DND-41 (cell line): ENCODE results near the gene KHDC4.
A peak's percentile ranks its signal among the peaks of the same experiment; 100 is the strongest.

Source experiments
- ATAC-seq: fragments of 200-7000 bp; cut with Tn5 transposase; 3 replicates; pipeline ENCODE4 v1.9.1; 2021; ENCODE audit warnings: low read depth; ENCODE audit not compliant: insufficient read depth
- DNase-seq: peaks from one replicate; pipeline ENCODE4 v3.0.0-alpha.2; 2020
- H2AFZ ChIP-seq: 2 replicates; pipeline ENCODE4 v1.6.0; 2012; ENCODE audit warnings: low read depth, low read length
- H3K27ac ChIP-seq: 2 replicates; pipeline ENCODE4 v1.5.1; 2012; ENCODE audit warnings: low read length, inconsistent platforms
- H3K27me3 ChIP-seq: fragments of 200-600 bp; sonication (generic); 2 replicates; pipeline ENCODE4 v1.6.0; 2012; ENCODE audit warnings: low read length, mild to moderate bottlenecking, inconsistent platforms; ENCODE audit not compliant: insufficient read depth, poor library complexity
- H3K36me3 ChIP-seq: 2 replicates; pipeline ENCODE4 v1.5.1; 2012; ENCODE audit warnings: low read length, inconsistent platforms; ENCODE audit not compliant: insufficient read depth
- H3K4me1 ChIP-seq: 2 replicates; pipeline ENCODE4 v1.5.1; 2012; ENCODE audit warnings: mild to moderate bottlenecking, low read length; ENCODE audit not compliant: insufficient read depth
- H3K4me2 ChIP-seq: 2 replicates; pipeline ENCODE4 v1.6.0; 2012; ENCODE audit warnings: mild to moderate bottlenecking, moderate library complexity, low read length, inconsistent platforms; ENCODE audit not compliant: insufficient read depth
- H3K4me3 ChIP-seq, 2 experiments: fragments of 200-600 bp in 1 of 2; shearing (Covaris generic) in 1 of 2; 2 replicates each; pipeline ENCODE4 v1.5.1; 2012 to 2016; ENCODE audit warnings: inconsistent platforms in 2 of 2, low read length in 2 of 2, mild to moderate bottlenecking in 2 of 2, low read depth in 1 of 2, moderate library complexity in 1 of 2
- H3K79me2 ChIP-seq: 2 replicates; pipeline ENCODE4 v1.6.0; 2012; ENCODE audit warnings: low read length, inconsistent platforms; ENCODE audit not compliant: insufficient read depth
- H3K9ac ChIP-seq: 2 replicates; pipeline ENCODE4 v1.6.0; 2012; ENCODE audit warnings: low read depth, mild to moderate bottlenecking, inconsistent platforms, low read length, moderate library complexity
- H3K9me3 ChIP-seq: 2 replicates; pipeline ENCODE4 v1.5.1; 2012; ENCODE audit warnings: low read length, moderate library complexity, mild to moderate bottlenecking, inconsistent platforms; ENCODE audit not compliant: insufficient read depth, severe bottlenecking
- H4K20me1 ChIP-seq: 2 replicates; pipeline ENCODE4 v1.6.0; 2012; ENCODE audit warnings: low read length; ENCODE audit not compliant: insufficient read depth
- CTCF ChIP-seq: IDR thresholded peaks from 2 replicates; pipeline ENCODE4 v1.5.1; 2012; ENCODE audit warnings: borderline replicate concordance, low read length, moderate library complexity, mild to moderate bottlenecking; ENCODE audit not compliant: poor library complexity, severe bottlenecking; ENCODE audit errors: extremely low read depth
- EZH2 ChIP-seq: IDR thresholded peaks from 3 replicates; pipeline ENCODE4 v1.6.1; 2012; ENCODE audit warnings: borderline replicate concordance, low read depth, mild to moderate bottlenecking, moderate library complexity, low read length, inconsistent platforms; ENCODE audit not compliant: severe bottlenecking

Gene KHDC4

GRCh38 chr1:155913969-155914757 is 20.1 kb downstream of the KHDC4 start:
- DNase-seq (no peak), ATAC-seq (no peak)
- H3K4me3 ChIP-seq, result no peak overlapping the region
- H3K9ac ChIP-seq, result no peak overlapping the region
- no peak for TF ChIP-seq EZH2
- TF ChIP-seq CTCF, result no peak
- no peaks in the 10 kb centered on the region for H3K27me3 ChIP-seq
- peaks cover 25% of the 10 kb centered on the region for H3K4me1 ChIP-seq
- no peaks in the 10 kb centered on the region for H4K20me1 ChIP-seq
- H3K79me2 ChIP-seq, result peaks cover 20% of the 10 kb centered on the region
- H3K27ac ChIP-seq, result no peak overlapping the region
- H3K36me3 ChIP-seq, result peaks cover 79% of the 10 kb centered on the region
- H2AFZ ChIP-seq, result no peak overlapping the region
- H3K9me3 ChIP-seq, result no peaks in the 10 kb centered on the region
- H3K4me2 ChIP-seq, result no peak overlapping the region

- ATAC-seq, result no peak
- Histone ChIP-seq H4K20me1 (no peaks in the 10 kb centered on the region), H3K9ac (no peak overlapping the region), H3K79me2 (peaks cover 24% of the 10 kb centered on the region), H2AFZ (no peak overlapping the region), H3K4me3 (no peak overlapping the region), H3K27ac (no peak overlapping the region), H3K4me1 (peaks cover 26% of the 10 kb centered on the region), H3K36me3 (peaks cover 71% of the 10 kb centered on the region), H3K4me2 (peak overlapping the region; percentile 75; the same call in 1 of the 2 replicates), H3K27me3 (no peaks in the 10 kb centered on the region), H3K9me3 (no peaks in the 10 kb centered on the region)
- no peak for TF ChIP-seq EZH2
- TF ChIP-seq CTCF, result no peak
- no peak for DNase-seq
Observed at GRCh38 chr1:155912056-155912536, 22.1 kb downstream of the KHDC4 start.

GRCh38 chr1:155911156-155912055 is 22.8 kb downstream of the KHDC4 start, which contains the start of gene RIT1:
TSS of gene RIT1 (minus strand) at chr1:155911349. CDS start at chr1:155910761, 588 bp downstream.
- Histone ChIP-seq H3K79me2 (peaks cover 26% of the 10 kb centered on the region), H2AFZ (peak within 1 kb of the TSS; percentile 86), H3K4me1 (peaks cover 26% of the 10 kb centered on the region), H3K27me3 (no peaks in the 10 kb centered on the region), H3K36me3 (peaks cover 69% of the 10 kb centered on the region), H3K27ac (peak within 1 kb of the TSS; percentile 81), H3K4me3 (peak within 1 kb of the TSS; percentile 75 to 89), H3K9ac (peak within 1 kb of the TSS; percentile 54), H3K4me2 (peak within 1 kb of the TSS; percentile 75), H3K9me3 (no peaks in the 10 kb centered on the region), H4K20me1 (no peaks in the 10 kb centered on the region)
- DNase-seq (peak; percentile 86), ATAC-seq (peak; percentile 96)
- TF ChIP-seq CTCF (no peak), EZH2 (no peak)
